GM12891 (cell line): Measurements from ENCODE around the gene IL32.
A peak's percentile ranks its signal among the peaks of the same experiment; 100 is the strongest.
"Not testable (repeated sequence)": the region's sequence is repeated elsewhere in the genome, so short reads cannot be mapped to it uniquely, and the experiment has no call there.

ENCODE experiments used
- DNase-seq: peaks from one replicate; pipeline ENCODE4 v3.0.0; 2011; ENCODE audit warnings: low spot score; ENCODE audit not compliant: insufficient read length
- FAIRE-seq: peaks from 2 replicates; lab custom pipeline; 2011; peaks lifted over from hg19 to GRCh38; lab: Jason Lieb, UNC
- PAX5 ChIP-seq: IDR thresholded peaks from 2 replicates; pipeline ENCODE4 v1.6.1; 2011; ENCODE audit warnings: low read length, moderate library complexity, mild to moderate bottlenecking; ENCODE audit not compliant: insufficient read depth, severe bottlenecking
- POLR2A ChIP-seq: IDR thresholded peaks from 2 replicates; pipeline ENCODE4 v1.6.1; 2011; ENCODE audit warnings: low read depth, low read length, control low read depth
- POLR2AphosphoS5 ChIP-seq: IDR thresholded peaks from 2 replicates; pipeline ENCODE4 v1.6.1; 2011; ENCODE audit warnings: low read depth, low read length, control low read depth
- POU2F2 ChIP-seq: IDR thresholded peaks from 2 replicates; pipeline ENCODE4 v1.6.1; 2011; ENCODE audit warnings: low read depth, mild to moderate bottlenecking, control low read depth, low read length, moderate library complexity
- SPI1 ChIP-seq: IDR thresholded peaks from 2 replicates; pipeline ENCODE4 v1.6.1; 2011; ENCODE audit warnings: low read depth, low read length, control low read depth
- TAF1 ChIP-seq: IDR thresholded peaks from 2 replicates; pipeline ENCODE4 v1.6.1; 2011; ENCODE audit warnings: low read depth, low read length, control low read depth

The IL32 gene

DNA sequence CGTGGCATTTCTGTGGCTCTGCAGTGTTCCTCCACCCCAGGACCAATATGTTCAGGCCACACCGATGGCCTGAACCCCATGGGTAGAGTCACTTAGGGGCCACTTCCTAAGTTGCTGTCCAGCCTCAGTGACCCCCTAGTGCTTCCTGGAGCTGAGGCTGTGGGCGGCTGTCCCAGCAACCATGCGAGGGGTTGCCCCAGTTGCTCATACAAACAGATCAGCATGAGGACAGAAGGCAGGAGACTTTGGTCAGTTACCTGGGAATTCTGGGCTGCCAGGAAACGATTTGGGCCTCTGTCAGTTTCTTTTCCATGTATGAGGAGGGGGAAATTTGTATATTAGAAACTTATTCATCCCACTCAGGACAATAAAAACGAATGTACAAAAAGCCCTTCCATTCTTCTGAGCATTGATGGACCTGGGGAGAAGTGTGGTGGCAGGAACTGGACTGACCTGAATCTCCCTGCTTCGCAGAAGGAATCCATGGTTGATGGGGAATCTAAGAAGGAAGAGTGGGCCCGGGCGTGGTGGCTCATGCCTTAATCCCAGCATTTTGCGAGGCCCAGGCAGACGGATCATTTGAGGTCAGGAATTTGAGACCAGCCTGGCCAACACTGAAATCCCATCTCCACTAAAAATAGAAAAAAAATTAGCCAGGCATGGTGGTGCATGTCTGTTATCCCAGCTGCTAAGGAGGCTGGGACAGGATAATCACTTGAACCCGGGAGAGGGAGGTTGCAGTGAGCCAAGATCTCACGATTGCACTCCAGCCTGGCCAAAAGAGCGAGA lies 4.9 kb upstream of the IL32 start:
- no peak for FAIRE-seq
- TF ChIP-seq TAF1 (no peak), SPI1 (no peak), POU2F2 (no peak), PAX5 (no peak), POLR2AphosphoS5 (no peak), POLR2A (no peak)
- DNase-seq, result no peak

DNA sequence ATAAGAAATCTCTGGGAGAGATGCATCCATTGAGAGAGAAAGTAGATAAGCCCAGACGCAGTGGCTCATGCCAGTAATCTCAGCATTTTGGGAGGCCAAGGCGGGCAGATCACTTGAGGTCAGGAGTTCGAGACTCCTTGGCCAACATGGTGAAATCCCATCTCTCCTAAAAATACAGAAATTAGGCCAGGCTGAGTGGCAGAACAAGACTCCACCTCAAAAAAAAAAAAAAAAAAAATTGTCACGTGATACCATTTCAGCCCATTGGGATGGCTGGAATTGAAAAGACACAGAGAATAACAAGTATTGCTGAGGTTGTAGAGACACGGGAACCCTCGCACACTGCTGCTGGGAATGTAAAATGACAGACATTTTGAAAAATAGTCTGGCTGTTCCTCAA lies 2.9 kb upstream of the IL32 start:
- DNase-seq, result no peak
- no peak for FAIRE-seq
- TF ChIP-seq POLR2AphosphoS5 (no peak), SPI1 (no peak), PAX5 (no peak), POLR2A (no peak), POU2F2 (no peak), TAF1 (no peak)

DNA sequence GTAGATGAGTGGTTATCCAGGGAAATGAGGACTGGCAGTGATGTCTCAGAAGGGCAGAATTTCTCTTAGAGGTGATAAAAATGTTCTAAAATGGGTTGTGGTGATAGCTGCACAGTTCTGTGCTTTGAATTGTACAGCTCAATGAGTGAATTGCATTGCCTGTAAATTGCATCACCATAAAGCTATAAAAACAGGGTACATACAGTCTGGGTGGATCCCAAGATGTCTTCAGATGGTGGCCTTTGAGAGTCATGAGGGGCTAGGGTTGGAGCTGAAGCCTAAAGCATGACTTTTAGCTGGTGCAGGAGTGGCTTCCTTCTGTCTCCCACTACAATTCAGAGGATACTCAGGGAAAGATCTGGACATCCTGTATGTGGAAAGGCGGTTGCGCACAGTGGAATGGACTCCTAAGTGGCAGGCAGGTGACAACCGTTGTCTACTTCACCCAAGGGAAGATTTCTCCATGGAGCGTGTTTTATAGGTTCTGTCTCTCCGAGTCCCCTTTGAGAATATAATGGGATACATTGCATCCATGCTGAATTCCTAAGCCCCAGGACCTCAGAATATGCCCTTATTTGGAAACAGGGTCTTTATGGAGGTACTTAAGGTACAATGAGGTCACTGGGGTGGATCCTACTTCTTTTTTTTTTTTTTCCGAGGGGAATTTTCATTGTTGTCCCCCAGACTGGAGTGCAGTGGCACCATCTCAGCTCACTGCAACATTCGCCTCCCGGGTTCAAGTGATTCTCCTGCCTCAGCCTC lies 1.6 kb upstream of the IL32 start:
- FAIRE-seq, result no peak

DNA sequence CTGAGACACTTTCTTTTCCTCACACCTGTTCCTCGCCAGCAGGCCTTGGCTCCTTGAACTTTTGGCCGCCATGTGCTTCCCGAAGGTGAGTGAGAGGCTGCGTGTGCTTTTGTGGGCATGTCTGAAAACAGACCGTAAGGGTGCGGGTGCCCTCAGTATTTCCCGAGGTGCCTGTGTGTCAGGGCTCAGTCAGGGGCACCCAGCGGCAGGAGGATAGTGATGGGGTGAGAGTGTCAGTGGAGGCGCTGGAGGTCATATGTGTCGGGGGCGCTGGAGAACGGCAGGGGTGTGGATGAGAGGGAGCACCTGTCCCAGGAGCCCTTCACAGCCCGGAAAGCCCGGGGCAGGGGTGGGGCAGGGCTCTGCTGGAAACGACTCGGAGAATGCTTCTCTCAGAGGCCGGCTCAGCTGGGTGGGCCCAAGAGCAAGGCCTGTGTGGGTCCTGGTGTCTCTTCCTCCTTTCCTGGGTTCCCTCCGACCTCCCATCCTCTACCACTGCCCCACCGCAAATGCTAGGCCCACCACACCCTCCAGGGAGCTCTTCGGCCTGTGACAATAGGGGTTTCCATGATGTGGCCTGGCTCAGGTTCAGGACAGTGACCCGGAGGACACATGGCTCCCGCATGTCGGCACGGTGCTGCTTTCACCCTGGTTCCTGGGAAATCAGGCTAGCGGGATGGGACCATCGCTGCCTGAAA lies 451 bp downstream of the IL32 start:
- FAIRE-seq, result no peak
- TF ChIP-seq PAX5, result no peak
- TF ChIP-seq POLR2A, result no peak
- TF ChIP-seq POU2F2, result no peak
- TF ChIP-seq TAF1, result no peak
- DNase-seq, result no peak

More for the DNA sequence above, 1.6 kb upstream of the IL32 start:
- TF ChIP-seq POLR2AphosphoS5, result no peak
- TF ChIP-seq PAX5, result no peak
- TF ChIP-seq POU2F2, result no peak
- no peak for TF ChIP-seq TAF1
- no peak for TF ChIP-seq POLR2A
- TF ChIP-seq SPI1, result no peak
- no peak for DNase-seq

DNA sequence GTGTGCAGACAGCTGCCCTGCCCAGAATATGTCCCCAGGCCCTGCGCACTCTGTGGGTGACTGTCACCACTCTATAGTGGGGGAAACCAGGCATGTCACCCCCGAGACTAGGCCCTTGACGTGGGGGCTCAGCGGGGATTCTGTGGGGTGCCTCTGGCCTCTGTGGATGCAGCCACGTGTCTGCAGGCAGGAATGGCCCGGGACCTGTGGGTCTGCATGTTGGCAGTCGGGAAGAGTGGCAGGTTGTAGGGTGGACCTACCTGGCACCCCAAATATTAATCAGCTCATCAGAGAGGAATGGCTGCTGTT lies 954 bp downstream of the IL32 start:
- FAIRE-seq (no peak), DNase-seq (no peak)
- TF ChIP-seq TAF1 (no peak), SPI1 (no peak), POLR2AphosphoS5 (no peak), POLR2A (no peak), PAX5 (no peak), POU2F2 (no peak)

DNA sequence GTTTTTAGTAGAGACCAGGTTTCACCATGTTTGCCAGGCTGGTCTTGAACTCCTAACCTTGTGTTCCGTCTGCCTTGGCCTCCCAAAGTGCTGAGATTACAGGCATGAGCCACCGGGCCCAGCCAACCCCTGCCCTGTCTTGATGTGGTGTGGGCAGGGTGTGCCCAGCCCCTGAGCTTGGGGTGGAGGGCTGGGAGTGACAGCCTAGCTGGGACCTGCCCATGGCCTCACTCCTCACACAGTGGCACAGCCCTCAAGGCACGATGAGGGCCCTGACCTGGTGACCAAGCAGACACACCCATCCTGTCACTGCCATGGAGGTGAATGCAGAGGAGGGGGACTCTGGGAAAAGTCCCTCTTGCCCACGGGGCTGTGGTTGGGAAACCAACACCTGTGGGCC lies 3.0 kb downstream of the IL32 start:
- DNase-seq (no peak), FAIRE-seq (no peak)
- TF ChIP-seq POLR2A, result no peak
- no peak for TF ChIP-seq TAF1
- no peak for TF ChIP-seq PAX5
- no peak for TF ChIP-seq POLR2AphosphoS5
- no peak for TF ChIP-seq SPI1
- TF ChIP-seq POU2F2, result no peak

DNA sequence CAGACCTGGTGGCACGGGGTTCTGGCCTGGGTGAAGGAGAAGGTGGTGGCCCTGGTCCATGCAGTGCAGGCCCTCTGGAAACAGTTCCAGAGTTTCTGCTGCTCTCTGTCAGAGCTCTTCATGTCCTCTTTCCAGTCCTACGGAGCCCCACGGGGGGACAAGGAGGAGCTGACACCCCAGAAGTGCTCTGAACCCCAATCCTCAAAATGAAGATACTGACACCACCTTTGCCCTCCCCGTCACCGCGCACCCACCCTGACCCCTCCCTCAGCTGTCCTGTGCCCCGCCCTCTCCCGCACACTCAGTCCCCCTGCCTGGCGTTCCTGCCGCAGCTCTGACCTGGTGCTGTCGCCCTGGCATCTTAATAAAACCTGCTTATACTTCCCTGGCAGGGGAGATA lies 3.7 kb downstream of the IL32 start:
- DNase-seq, FAIRE-seq: not testable (repeated sequence)

DNA sequence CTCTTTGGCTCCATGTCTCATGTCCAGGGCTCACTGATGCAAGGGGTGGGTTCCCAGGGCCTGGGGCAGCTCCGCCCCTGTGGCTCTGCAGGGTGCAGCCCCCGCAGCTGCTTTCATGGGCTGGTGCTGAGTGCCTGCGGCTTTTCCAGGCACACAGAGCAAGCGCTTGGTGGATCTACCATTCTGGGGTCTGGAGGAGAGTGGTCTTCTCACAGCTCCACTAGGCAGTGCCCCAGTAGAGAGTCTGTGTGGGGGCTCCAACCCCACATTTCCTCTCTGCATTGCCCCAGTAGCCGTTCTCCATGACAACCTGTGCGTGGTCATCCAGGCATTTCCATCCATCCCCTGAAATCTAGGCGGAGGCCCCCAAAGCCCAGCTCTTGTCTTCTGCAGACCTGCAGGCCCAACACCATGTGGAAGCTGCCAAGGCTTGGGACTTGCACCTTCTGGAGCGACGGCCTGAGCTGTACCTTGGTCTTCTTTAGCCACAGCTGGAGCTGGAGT lies 5.2 kb downstream of the IL32 start:
- FAIRE-seq (no peak), DNase-seq (no peak)
- TF ChIP-seq PAX5, result no peak
- no peak for TF ChIP-seq POLR2A
- no peak for TF ChIP-seq SPI1
- no peak for TF ChIP-seq TAF1
- no peak for TF ChIP-seq POLR2AphosphoS5
- no peak for TF ChIP-seq POU2F2

DNA sequence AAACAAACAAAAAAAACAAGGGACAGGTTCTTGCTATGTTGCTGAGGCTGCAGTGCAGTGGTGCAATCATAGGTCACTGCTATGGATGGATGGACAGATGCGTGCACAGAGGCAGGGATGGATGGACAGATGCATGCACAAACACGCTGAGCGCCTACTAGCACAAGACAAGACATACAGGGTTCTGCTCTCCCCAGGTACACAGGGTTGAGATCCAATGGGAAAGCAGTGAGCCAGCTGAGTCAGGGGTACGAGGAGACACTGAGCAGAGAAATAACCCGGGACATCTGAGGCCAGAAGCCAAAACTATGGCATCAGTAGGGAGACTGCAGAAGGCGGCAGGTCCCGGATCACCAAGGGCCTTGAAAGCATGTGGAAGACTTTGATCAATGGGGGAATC lies 6.2 kb downstream of the IL32 start:
- DNase-seq, result no peak
- no peak for FAIRE-seq
- TF ChIP-seq POU2F2 (no peak), SPI1 (no peak), TAF1 (no peak), POLR2A (no peak), PAX5 (no peak), POLR2AphosphoS5 (no peak)

DNA sequence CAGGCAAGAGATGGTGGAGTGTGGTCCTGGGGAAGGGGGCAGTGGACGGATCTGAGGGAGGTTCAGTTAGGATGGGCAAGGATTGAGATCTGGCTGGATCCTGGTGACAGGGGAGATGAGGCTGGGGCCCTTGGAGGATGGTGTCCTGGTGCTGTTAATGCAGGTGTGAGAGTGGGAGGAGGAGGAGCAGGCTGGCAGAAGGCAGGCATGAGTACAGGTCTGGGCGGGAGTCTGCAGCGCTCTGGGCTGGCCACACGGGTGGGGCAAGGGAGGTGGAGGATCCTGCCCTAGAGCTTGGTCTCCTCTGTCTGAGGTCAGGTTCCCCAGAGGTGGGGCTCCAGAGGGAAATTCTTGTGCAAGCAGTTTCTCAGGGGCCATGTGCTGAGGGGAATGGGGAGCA lies 6.7 kb downstream of the IL32 start:
- peak; percentile 88 for FAIRE-seq

DNA sequence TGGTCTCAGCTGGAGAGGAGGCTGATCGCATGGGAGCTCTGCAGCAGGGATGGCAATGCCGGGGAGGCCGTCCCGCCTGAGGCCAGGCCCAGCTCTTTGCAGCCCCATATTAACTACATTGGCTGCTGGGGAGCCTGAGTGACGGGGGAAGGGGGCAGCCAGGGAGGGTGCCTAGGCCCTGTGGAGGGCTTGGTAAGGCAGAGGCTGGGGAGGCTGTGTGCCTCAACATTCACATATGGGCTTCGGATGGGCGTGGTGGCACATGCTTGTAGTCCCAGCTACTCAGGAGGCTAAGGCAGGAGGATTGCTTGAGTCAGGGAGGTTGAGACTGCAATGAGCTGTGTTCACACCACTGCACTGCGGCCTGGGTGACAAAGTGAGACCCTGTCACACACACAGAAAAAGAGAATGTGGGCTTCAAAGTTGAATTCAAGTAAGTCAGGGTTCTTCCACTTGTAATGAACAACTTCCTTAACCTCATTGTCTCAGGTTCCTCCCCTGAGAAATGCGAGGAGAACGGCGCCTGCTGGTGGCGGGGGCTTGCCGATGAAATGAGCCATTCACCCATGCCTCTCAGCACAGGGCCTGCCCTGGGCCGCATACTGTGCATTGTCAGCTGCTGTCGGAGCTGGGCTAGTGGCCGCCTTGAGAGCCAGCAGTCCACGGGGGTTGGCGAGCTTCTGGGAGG lies 7.3 kb downstream of the IL32 start:
- FAIRE-seq, result peak; percentile 80
- not testable (repeated sequence) for DNase-seq

More for the DNA sequence above, 6.7 kb downstream of the IL32 start:
- not testable (repeated sequence) for DNase-seq
